Activated CD8-positive, alpha-beta memory T cell treated with anti-CD3 and anti-CD28 coated beads, Interleukin-2, amount 50 U/mL, for 1 hour (primary cell): ENCODE results near the gene ERBB4.
"Not testable (repeated sequence)": the region's sequence is repeated elsewhere in the genome, so short reads cannot be mapped to it uniquely, and the experiment has no call there.

Experiments used
- DNase-seq: peaks from one replicate; pipeline ENCODE4 v3.0.0-alpha.2; 2020; ENCODE audit errors: extremely low read depth

ERBB4 gene

DNA sequence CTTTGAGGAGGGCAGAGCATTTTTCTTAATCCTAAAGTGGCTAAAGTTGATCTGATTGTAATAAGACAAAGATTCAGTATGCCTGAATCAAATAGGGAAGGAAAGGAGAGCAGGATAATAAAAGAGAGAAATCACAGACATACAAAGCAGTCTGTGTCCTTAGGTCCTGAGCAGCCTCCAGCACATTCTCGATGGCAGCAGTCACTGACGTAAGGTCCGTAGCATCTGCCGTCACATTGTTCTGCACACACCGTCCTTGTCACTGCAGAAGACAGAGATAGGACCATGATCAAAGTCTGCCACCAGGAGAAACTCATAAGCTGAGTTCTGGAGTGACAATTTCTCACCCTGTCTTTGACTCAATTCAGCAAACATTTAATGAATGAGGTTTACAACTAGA, 813.7 kb downstream of the ERBB4 start:
- DNase-seq = no peak

DNA sequence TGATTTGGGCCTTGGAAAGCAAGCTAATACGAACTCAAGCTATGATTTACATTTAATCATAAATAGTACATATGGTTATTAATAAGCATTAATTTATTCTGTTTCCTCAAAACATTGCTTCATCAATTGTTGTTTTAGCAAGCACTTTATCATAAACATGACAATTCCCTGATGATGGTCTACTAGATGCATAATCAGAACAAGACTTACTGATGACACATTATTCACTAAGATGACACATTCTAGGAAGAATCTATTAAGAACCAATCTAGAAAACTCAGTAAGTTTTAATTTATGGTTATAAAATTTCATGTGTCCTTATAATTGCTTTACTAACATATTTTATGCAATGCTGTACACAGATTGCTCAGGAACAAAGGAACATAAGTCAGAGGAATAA, 815.2 kb downstream of the ERBB4 start:
- DNase-seq = no peak

DNA sequence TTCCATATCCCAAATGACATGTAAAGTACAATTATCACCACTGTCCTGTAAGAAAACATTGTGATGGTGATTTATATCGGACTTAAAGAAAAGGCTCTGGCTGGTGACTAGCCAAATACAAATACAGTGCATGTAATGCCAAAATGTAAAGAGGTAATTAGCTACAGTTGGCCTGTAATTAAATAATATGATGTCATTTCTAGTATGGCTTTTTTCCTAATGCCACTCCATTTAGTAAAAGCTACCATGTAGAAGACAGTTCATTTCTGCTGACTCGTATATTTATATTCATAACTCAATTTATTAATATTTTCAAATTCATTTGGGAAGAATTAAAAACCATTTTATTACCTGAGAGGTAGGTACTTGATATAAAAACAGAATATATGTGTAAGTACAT, 815.7 kb downstream of the ERBB4 start:
- no peak for DNase-seq

DNA sequence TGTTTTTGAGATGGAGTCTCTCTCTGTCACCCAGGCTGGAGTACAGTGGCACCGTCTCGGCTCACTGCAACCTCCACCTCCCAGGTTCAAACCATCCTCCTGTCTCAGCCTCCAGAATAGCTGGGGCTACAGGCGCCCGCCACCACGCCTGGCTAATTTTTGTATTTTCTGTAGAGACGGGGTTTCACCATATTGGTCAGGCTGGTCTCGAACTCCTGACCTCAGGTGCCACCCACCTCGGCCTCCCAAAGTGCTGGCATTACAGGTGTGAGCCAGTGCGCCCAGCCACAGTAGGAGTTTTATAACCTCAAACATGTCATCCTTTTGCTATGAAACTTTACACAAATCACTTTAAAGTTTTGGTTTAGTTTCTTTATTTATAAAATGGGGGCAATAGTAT, 816.7 kb downstream of the ERBB4 start:
- not testable (repeated sequence) for DNase-seq

- no peak for DNase-seq
Observed at GRCh38 chr2:211709389-211709788, 829.2 kb downstream of the ERBB4 start.

GRCh38 chr2:211692689-211693088, 845.9 kb downstream of the ERBB4 start:
- no peak for DNase-seq

DNA sequence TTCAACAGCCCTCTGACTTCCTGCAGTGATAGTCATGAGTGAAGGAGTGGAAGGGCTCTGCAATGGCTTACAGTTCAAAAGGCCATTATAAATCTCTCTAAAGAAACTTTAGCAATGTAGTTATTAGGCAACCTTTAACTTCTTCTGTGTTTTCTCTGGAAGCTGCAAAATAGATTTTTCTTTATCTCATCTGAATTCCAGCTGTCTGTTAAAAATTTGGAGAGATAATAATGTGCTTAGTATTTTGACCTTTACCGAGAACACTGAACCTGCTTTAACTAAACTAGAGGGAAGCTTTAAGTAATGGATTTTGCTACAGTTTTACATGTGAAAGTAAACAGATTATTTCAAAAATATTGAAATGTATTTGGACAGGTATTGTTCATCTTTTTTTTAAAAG, 847.9 kb downstream of the ERBB4 start:
- no peak for DNase-seq

- DNase-seq = no peak
Observed at GRCh38 chr2:211688196-211688595, 850.4 kb downstream of the ERBB4 start.

DNA sequence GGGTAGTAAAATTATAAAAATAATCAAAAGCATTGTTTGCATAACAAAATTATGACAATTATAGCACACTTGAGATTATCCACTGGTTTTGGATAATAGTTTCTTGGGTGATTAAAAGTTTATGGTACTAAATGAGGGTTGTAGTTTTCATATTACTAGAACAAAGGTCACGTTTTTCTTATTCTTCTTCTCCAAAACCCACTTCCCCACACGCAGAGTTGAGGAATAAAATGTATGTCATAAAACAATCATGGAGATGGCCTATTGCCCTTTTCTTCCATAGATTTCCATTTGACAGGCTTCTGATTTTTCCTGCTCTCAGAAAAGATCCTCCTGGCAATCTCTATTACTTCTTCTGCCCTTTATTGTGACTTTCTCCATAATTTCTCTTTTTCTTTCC, 863.9 kb downstream of the ERBB4 start:
- DNase-seq = no peak

DNA sequence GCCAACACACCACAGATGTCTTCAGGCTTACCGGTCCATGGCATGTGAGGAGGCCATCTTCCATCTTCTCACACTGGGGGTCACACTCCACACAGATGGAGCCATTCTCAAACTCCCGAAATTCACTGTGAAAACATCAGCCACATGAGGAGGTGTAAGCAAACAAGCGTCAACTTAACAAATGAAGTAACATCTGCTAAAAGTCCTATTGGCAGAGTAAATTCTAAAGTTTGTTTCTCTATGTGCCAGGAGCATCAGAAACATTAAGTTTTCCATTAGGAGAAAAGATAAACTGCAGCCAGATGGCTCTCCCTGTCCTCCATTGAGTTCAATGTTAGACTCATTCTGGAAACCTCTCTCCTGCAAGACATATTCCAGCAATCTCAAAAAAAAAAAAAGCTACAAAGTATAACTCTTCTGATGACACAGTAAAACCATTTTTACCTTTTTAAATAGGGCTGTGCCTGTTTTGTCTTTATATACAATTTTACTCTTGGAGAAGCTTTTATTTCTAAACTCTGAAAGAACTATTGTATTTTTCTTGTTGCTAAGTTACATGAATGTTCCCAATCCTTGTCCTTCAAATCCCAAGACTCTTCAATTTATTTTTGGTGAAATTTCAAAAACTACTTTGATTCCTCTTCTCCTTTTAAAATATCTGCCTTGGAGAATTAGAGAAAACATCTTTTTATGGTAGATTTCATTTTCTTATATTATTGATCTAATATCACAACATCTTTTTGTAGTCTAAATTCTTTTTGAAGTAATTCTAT, 865.3 kb downstream of the ERBB4 start:
- no peak for DNase-seq

DNA sequence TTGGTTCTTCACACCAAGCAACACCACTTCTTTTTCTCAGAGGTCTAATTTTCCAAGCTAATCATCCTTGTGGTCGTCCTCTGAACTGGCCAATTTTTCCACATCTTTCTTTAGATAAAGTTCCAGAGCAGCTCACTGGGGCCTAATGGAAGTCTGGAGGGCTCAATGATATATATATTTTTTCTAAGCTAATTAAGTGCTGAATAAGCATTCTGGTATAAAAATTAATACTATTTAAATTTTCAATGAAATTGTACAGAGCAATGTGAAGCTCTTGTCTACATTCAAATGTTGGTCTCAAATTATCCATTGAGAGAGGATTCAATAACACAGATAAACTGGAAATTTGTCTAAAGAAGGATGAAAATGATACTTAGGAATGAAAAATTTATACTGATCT, 866.6 kb downstream of the ERBB4 start:
- DNase-seq = no peak

GRCh38 chr2:211665299-211665698, 873.3 kb downstream of the ERBB4 start:
- DNase-seq = no peak

DNA sequence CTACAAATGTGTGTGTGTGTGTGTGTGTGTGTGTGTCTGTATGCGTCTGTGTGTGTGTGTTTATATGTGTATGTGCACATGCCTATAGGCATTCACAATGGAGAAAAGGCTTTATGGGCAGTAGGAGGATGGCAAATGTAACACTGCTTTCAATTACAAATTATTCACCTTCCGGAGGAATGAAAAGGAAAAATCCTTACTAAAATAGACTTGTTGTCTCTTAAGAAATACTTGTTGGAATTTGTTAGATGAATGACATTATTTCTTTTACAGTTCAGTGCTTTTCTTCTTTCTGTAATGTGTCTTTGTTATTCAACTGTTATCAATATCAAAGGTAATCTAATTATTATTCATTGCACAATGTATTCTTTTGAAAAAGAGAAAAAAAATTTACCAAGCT, 874.3 kb downstream of the ERBB4 start:
- DNase-seq = no peak

GRCh38 chr2:211654211-211654780, 884.3 kb downstream of the ERBB4 start:
- DNase-seq = no peak

- no peak for DNase-seq
Observed at GRCh38 chr2:211652327-211652726, 886.3 kb downstream of the ERBB4 start.

DNA sequence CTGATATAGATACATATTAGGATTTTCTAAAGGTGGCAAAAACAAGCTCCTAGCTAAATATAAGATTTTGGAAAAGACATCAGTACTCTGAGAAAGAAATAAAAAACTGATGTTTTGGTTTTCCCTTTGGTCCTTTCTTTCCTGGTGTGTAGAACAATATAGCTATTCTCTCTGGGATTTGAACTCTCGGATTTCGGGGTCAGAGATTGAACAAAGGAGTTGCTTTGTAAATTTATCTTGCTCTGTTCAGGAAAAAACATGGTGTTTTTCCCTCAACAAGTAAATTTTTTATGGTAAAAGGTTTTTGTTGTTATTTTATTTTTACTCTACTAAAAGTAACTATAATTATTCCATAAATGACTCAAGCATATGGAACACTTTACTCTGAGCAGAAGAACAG, 889.3 kb downstream of the ERBB4 start:
- DNase-seq = no peak

DNA sequence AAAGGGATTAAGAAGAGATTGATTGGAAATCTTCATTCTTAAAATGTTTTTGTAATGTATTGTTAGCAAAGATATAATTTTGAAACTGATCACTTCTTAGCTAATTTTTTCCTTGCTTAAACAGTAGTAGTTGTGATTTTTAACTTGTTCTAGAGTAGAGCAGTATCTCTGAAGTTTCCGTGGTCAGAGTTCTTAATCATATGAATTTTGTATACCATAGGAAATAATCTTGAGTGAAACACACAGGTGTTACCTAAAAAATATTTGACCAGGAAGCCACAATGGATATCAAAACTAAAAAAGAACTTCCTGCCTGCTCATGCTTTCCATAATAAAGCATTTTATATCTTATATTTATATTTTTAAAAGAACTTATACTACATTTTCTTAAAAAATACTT, 907.1 kb downstream of the ERBB4 start:
- DNase-seq = no peak

- no peak for DNase-seq
Observed at GRCh38 chr2:211623096-211623495, 915.5 kb downstream of the ERBB4 start.

DNA sequence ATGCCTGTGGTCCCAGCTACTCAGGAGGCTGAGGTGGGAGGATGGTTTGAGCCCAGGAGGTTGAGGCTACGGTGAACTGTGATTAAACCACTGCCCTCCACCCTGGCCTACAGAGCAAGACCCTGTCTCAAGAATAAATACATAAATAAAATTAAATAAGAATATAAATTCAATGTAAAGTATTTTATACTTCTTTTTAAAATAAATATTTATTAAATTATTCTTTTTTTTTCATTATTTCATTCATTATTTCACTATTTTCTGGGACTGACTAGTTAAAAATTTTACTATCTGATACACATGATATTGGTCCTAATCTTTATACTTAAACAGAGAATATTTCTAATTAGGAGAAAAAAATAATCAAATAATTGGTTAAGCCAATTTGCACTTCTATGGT, 917.6 kb downstream of the ERBB4 start:
- no peak for DNase-seq

DNA sequence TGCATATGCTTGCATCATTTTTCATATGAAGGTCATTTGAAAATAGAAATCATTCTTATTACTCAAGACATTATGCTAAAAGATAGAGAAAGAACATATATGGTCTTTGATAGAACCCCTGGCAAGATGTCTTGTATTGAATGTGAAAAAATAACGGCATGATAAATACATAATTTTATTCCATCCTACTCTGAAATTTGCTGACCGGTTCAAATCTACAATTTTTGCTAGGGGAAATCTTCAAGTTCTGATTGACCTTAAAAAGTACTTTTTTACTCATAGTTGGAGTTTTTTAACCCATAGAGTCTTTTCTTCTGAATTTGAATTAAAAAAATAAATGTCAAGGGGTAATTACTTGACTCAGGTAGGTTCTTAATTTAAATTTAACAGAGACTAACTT, 920.8 kb downstream of the ERBB4 start:
- DNase-seq = no peak

- no peak for DNase-seq
Observed at GRCh38 chr2:211611621-211612020, 927.0 kb downstream of the ERBB4 start.

GRCh38 chr2:211611061-211611518, 927.5 kb downstream of the ERBB4 start:
- DNase-seq = no peak

DNA sequence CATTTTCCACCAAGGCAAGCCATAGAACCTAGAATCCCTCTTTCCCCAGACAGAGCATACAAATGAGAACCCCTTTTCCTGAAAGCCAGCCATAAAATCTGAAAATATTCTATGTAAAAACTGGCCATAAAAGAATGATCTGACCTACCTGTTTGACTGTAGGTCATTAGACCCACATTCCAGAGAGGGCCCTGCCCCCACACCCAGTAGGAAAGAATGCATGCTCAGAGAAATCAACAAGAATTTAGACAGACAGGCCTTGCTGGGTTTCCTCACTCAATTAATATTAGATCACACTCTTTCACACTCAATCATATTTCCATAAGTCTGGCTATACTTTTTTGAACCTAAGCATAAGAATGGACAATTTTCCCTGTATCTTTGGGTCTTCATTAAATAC, 929.5 kb downstream of the ERBB4 start:
- no peak for DNase-seq

- DNase-seq = no peak
Observed at GRCh38 chr2:211599146-211599545, 939.5 kb downstream of the ERBB4 start.
